ENCODE measurements around the gene GNS.

The GNS gene

DNA sequence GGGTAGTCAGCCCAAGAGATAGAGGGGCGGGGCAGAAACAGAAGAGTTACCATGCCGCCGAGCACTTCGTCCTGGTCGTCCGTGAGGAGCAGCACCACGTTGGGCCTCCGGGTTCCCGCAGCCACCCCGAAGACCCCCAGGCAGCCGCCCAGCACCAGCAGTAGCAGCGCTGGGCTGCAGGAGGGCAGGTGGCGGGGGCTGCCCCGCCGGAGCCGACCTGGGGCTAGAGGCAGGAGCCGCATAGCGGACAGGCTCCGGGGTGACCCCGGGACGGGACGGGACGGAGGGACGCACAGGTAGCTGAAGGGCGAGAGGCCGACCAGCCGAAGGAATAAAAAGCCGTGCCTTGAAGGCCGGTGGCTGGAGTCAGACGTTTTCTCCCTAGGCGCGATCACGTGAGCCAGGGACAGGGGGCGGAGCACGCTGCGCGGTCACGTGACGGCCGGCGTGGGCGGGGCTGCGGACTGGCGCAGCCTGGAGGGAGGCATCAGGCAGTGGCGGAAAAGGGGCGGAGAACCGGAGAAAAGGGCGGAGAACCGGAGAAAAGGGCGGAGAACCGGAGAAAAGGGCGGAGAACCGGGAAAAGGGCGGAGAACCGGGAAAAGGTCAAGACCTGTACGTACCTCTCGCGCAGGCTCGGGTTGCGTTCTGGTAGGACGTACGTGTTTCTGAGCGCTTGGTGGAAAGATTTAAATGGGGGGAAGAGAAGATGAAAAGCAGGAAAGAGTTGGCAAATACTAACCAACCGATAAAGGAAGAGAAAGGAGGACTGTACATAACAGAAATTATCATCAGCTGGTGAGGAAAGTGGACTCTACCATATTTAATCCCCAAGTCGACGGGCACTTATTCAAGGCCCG is at the start of gene GNS:
Gene GNS (minus strand): TSS at position 372 of the 860 bp plus-strand sequence. CDS start 130 bp downstream, at position 242.
- peak; percentile 93 to 98 for DNase-seq

DNA sequence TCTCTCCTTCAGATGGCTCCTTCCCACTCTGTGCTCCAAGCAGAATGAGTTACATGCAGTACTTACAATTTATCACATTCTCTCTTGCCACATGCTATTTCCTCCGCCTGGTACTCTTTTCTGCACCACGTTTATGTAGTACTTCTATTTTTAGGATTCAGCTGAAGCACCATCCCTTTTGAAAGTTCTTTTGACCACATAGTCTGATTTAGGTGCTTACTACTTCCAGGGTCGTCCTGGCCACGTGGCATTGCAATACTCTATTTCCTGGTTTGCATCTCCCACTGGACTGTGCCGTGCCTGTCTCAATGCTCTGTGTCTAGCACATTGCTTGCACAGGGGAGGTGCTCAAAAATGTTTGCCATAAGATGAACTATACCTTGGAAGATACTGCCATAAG is 48.9 kb upstream of the GNS start:
- no peak for DNase-seq

DNA sequence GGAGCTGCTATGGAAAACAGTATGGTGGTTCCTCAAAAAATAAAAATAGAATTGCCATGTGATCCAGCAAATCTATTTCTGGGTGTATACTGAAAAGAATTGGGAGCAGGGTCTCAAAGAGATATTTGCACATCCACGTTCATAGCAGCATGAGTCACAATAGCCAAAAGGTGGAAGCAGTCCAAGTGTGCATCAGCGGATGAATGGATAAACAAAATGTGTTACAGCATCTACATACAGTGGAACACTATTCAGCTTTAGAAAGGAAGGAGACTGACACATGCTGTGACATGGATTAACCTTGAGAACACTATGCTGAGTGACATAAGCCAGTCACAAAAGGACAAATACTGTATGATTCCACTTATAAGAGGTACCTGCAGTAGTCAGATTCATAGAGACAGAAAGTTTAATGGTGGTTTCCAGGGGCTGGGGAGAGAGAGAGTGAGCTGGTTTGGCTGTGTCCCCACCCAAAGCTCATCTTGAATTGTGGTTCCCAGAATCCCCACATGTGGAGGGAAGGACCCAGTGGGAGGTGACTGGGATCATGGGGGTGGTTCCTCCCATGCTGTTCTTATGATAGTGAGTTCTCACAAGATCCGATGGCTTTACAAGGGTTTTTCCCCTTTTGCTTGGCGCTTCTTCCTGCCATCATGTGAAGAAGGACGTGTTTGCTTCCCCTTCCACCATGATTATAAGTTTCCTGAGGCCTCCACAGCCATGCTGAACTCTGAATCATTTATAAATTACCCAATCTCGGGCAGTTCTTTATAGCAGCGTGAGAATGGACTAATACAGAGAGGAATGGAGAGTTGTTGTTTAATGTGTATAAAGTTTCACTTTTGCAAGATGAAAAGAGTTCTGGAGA is 47.6 kb upstream of the GNS start:
- no peak for DNase-seq

DNA sequence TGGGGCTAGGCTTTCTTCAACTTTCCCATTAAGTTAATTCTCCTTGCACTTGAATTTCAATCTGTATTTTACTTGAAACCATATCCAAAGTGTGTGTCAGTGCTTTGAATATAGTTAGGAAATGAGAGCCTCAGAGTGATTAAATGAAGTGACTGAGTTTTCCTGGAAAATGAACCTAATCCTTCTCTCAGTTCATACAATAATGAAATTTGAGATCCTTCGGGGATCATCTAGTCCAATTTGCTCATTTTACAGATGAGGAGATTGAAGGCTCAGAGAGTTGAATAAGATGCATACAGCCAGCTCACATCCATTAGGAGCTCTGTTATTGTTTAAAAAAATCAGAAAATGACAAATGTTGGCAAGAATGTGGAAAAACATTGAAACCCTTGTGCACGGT is 47.0 kb upstream of the GNS start:
- no peak for DNase-seq

DNA sequence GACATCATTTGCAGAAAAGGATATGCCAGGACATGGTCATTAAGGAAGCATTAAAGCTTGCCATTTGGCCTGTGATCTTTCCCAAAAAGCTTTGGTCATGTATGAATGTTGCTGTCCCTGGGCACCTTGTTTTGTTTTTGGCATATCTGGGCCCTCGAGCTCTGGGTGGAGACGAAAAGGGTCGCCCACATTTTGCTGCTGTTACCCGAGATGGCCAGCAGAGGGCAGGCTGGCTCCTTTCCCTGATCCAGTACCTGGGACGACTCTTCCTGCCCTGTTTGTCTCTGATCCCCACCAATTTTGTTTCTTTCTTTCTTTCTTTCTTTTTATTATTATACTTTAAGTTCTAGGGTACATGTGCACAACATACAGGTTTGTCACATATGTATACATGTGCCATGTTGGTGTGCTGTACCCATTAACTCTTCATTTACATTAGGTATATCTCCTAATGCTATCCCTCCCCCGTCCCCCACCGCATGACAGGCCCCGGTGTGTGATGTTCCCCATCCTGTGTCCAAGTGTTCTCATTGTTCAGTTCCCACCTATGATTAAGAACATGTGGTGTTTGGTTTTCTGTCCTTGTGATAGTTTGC is 43.1 kb upstream of the GNS start:
- DNase-seq, result peak in 1 of 2 experiments; percentile 54

DNA sequence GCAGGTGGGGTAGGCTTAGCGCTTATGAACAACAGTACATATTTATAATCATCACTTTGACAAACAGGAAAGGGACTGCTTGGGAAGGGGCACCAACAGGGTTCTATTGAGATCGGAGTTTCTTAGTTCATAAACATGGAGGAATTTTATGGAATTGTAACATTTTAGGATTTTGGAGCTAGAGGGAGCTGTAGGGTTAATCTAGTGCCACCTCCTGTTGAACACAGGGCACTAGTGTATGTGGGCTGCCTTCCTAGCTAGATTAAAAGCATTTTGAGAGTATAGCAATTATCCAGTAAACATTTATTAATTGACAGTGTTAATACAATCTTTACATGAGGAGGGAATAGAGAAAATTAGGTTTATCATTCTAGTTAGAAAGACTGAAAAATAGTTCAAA is 42.2 kb upstream of the GNS start:
- DNase-seq, result no peak

DNA sequence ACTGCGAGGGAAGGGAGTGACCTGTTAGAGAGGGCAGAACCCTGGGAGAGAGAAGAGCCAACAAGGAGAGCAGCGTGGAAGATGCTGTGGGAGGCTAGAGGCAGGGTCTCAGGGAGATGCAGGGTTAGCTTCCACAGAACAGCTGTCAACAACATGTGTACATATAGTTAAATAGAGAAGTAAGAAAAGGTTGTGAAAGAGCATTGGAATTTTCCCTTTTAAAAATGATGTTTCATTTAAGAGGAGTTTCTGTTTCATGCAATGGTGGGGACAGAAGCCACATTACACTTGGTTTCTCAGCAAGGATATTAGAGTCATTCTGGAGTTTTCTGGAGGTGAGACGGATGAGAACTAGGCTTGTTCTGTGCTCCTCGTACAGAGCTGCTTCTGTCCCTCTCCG is 41.4 kb upstream of the GNS start:
- no peak for DNase-seq

DNA sequence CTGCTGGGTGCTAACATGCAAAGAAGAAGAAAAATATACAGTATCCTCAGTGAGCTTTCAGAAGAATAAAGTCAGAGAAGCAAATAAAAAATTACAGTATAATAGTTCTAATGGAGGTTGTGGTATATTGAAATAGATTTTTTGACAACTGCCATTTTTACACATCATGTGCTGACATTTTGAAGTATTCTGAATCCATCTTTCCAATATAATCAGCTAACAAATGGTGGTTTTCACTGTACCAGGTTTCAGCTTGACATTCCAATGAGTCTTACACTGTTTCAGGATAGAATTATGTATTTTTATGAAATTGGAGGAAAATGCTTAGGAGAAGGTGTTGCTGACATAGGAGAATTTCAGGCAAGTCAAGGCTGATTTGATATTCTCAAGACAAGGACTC is 39.0 kb upstream of the GNS start:
- DNase-seq, result no peak

DNA sequence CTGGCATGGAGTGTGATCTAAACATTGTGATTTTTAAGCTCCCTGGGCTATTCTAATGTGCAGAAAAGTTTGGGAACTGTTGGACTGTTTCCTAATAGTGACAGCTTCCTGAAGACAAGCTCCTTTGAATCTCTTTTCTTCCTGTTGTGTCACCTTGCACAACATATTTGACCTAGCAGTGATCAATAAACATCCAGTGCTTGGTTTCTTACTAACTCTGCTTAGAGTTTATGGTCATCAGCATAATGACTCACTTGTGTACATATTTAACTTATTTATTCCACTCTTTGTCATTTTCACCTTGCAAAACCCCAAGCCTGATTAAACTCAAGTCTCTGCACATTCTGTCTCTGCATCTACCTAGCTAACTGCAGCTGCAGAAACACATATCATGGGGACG is 38.0 kb upstream of the GNS start:
- no peak for DNase-seq

DNA sequence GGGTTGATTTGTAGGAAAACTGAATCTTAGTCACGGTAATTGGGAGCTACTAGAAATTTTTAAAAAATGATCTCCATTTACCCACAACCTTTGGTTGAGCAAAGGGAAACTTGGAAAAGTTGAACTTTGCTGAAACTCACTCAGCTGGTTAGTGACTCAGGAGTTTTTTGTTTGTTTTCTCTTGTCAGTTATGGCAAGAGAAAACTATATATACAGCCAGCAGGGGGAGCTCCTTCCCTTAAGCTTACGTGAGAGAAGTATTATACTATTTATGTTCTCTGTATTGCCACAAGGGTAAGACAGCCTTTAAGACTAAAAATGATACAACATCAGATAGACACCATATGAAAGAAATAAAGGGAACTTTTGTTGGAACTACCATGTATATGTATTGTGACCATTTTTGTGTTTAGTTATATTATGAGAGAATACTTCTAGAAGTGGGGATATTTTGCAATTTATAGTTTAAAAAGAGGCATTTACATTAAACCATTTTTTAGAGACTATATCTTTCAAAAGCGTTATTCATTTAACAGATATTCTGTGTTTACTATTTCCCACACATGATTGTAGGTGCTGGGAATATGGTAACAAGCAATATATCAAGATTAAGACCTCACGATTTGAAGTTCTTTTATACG is 37.1 kb upstream of the GNS start:
- peak; percentile 31 to 32 for DNase-seq

DNA sequence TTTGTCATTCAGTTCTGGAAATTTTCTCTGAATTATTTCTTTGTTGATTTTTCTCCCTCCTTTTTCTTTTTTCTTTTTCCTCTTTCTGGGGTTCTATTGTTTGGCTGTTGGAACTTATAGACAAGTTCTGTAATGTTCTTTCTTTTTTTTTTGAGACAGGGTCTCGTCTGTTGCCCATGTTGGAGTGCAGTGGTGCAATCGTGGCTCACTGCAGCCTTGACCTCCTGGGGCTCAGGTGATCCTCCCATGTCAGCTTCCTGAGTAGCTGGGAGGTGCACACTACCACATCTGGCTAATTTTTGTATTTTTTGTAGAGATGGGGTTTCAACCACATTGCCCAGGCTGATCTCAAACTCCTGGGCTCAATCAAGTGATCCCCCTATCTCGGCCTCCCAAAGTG is 35.1 kb upstream of the GNS start:
- DNase-seq, result no peak

DNA sequence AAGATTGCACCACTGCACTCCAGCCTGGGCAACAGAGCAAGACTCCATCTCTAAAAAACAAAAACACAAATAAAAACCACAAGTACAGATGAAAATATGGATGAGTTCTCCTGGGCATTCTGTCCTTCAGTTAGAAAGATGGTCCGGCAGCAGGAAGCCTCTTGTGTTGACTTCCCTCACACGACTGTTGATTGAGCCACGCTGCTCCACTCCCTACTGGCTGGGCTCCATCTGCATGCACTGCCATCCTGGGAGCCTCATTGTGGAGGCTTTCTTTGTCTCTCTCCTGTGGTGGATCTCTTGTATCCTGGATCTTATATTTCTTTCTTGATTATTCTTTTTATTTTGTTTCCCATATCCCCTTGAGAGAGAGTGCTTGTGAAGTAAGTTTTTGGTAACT is 34.4 kb upstream of the GNS start:
- no peak for DNase-seq

DNA sequence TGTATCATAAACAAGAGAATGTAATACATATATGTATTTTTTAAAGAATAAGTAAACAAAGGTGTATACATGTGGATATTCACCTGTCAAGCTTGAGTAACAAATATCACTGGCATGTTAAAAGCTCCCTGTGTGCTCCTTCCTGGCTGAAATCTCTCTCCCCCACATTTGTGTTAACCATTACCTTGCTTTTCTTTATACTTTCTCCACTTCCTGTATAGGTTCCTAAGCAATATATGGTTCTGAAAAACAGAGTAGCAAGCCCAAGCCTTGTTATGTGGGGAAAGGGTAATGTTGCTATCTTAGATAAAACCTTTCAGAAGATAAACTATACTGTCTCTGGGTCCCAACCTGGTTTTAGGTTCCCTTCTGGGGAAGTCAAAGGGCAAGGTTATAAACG is 32.9 kb upstream of the GNS start:
- DNase-seq, result no peak

DNA sequence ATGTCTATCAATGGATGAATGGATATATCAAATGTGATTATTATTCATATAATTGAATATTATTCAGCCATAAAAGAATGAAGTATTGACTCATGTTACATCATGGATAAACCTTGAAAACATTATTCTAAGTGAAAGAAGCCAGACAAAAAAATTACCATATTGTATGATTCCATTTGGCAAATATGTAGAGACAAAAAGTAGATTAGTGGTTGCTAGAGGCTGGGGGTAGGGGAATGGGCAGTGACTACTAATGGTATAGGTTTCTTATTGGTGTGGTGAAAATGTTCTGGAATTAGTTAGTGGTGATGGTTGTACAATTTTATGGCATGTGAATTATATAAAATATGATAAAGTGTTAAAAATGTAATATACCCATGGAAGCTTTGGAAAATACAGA is 31.8 kb upstream of the GNS start:
- no peak for DNase-seq

DNA sequence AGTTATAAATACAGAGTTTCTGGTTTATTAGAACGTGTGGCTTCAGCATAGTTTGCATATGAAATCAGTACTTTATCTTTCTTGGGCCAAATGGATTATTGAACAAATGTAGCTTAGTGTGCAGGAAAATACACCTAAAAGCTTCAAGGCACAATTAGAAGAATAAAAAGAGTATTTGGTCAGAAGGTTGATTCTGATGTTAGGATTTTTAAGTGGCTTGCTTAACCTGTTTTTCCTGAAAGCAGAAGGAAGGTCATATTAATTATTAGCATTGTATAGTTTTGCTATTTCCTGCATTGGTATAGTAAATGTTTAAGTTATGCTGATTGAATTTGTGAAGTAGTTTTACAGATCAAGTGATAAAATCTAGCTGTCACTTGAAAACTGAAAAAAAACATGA is 31.0 kb upstream of the GNS start:
- no peak for DNase-seq

DNA sequence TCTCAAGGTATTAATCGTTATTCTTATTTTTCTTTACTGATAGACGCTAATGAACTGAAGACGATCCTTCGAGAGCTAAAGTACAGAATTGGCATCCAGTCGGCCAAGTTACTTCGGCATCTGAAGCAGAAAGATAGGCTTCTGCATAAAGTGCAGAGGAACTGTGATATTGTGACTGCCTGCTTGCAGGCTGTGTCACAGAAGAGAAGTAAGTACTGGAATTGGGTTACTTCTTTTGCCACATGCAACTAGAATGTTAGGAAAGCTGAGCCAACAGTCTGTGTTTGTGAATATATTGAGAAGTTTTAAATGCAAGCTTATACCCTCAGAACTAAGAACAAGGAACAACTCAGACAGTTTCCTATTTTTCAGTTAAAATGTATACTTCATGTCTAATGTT is 26.6 kb upstream of the GNS start:
- DNase-seq, result no peak

DNA sequence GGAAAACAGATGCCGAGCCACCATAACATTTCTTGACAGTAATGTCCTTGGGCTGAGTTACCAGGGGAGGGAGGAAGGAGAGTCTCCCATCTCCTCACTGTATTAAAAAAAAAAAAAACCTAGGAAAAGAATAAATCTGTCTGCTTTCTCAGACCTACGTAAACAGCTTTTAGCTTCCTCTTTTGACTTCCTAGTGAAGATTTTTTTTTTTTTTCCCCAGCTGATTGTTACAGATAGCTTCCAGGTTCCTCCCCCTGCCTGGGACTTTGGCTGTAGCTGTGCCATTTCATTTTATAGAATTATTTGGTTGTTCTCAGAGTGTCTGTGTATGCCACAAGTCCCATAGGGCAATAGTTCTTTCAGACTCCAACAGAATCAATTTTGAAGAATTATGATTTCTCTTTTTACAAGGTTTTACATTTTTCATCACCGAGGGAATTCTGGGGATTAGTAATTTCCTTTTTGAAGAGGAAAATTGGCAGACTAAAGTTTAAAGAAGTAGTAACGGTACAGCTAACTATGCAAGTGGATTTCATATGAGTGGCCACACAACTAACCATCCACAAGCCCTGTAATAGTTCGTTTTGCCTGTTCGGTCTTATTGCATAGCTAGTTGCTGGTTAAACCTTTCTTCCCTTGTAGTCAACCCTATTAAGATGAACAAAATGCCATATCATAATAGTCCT is 23.1 kb upstream of the GNS start:
- no peak for DNase-seq

DNA sequence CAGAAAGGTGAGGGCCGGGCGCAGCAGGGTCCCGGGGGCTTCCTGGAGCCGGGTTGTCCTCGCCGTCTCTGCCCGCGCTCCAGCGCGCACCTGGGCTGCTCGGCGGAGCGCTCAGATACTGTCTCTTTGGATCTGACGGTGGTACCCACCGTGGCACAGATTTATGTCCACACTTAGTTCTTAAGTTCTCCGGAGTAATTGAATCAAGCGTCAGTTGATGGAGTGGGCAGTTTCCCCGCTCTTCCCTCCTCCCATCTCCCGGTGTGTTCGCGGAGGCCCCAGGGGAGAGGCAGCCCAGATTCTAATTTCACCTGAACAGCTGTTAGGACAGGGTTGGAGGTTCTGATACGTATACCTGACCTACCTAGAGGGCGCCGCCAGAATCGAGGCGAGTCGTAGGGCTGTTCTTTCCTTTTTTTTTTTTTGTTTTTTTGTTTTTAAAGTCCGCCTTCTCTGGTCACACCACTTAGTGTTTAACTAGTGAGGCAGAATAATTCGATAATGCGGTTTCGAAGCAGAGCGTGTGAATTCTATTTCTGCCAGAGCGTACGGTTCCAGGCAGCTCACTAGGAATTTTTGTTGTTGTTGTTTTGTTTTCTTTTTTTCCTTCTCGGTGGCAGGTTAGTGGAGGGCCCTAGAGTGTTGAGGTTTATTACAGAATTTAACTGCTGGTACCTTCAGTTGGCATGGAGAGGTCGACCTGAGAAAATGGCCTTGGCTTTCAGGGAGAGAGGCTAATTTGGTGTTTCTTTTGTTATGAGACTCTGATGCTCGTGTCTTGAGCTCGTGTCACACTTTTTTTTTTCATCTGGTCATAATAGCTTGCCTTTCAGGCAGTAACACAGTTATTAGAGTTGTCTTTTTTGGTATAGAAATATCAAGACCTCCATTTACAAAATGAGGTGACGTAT is 22.3 kb upstream of the GNS start:
- DNase-seq, result no peak

DNA sequence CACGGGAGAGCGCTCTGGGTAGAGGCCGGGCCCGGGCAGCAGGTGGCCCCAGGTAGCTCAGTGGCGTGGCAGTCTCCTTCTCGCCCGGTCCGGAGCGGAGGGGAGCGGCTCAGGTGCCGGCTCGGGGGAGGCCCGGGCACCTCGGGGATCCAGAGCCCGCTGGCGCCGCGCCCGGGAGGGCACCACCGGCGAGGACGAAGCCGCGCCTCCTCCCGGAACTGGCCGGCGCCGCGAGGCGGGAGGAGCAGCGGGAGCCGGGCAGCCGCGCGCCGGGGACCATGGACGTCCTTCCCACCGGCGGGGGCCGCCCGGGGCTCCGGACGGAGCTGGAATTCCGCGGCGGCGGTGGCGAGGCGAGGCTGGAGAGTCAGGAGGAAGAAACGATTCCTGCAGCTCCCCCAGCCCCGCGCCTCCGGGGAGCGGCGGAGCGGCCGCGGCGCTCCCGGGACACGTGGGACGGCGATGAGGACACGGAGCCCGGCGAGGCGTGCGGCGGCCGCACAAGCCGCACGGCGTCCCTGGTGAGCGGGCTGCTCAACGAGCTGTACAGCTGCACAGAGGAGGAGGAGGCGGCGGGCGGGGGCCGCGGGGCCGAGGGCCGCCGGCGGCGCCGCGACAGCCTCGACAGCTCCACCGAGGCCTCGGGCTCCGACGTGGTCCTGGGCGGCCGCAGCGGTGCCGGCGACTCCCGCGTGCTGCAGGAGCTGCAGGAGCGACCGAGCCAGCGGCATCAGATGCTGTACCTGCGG is 21.5 kb upstream of the GNS start:
- peak in 1 of 2 experiments; percentile 13 for DNase-seq

DNA sequence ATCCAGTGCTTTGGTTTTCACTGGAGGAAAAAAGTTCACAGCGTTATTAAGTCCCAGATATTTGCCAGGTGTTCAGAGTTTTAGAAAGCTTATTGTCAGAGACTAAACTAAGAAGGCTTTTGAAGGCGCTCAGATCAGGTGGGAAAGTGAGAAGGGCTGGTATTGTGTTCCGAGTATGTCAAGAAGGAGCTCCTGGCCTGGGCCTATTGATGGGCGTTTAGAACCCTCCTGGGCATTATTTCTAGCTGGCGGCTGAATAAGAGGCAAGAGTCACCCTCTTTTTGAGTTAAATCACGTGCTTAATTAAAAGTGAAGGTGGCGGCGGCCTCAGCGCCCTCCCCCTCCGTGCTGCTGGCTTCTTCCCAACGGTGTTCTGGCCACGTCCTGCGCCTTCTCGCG is 20.9 kb upstream of the GNS start:
- DNase-seq, result peak in 1 of 2 experiments; percentile 12
